HCT116 (cell line): ENCODE results near the gene OTUD7B. TPM values are rescaled to one million over a fixed set of nuclear protein-coding genes. Genes with fewer than 3 reads are reported as not detected.

Experiments used
- CTCF ChIP-seq, 3 experiments: fragments of 200-600 bp in 1 of 3; sonication (generic) in 1 of 3; IDR thresholded peaks in 2 of 3; conservative IDR thresholded peaks in 1 of 3; 2 replicates each; pipeline ENCODE4 v1.5.1; 2012 to 2017; ENCODE audit warnings: low read depth in 2 of 3, low read length in 2 of 3, antibody characterized with exemption in 1 of 3, borderline replicate concordance in 1 of 3, control low read depth in 1 of 3, mild to moderate bottlenecking in 1 of 3, mixed read lengths in 1 of 3, mixed run types in 1 of 3, moderate library complexity in 1 of 3; ENCODE audit not compliant: insufficient read depth in 1 of 3
- RAD21 ChIP-seq: IDR thresholded peaks from 2 replicates; pipeline ENCODE4 v1.6.1; 2012; ENCODE audit warnings: low read depth, mild to moderate bottlenecking
- SRF ChIP-seq: IDR thresholded peaks from 2 replicates; pipeline ENCODE4 v1.6.1; 2012; ENCODE audit warnings: low read depth
- total RNA-seq: library from RNA; stranded (reverse); gene quantifications from one replicate; pipeline ENCODE4 v1.2.1, GENCODE V29; 2021; ENCODE audit not compliant: unreplicated experiment

Gene OTUD7B
- total RNA-seq, 1 experiment from 2014 or later = 23.7 TPM

DNA sequence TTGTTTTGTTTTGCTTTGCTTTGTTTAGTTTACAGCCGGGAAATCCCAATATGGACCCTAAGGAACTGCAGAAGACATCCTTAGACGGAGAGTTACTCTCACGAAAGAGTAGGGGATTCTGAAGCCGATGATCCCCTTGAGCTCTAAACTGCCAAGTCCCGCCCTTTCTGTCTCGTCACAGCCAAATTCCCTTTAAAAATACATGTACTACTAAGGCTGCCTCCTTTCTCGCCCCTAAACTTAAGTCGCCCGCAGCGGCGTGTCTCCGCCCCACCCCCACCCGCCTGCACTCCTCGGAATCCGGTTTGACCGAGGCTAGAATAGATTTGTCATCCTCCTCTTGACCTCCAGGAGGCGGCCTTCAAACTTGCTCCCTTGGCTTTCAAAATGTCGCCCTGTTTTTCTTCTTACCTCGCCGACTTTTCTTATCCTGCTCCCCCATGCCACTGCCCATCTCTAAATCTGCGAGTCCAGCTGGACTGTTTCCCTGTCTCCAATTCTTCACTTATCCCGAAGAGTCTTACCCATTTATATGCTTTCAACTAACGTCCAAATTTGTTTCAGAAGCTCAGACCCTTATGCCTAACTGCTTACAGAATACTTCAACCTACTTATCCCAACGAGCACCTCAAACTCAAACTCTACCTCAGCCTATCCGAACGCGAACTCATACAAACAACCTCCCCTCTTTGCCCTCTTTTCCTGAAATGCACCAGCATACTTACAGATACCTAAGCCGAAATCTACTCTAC is 122.1 kb downstream of the OTUD7B start (continued):
- TF ChIP-seq CTCF (IDR thresholded peaks at IDR 0.05 in 2 of 3, conservative IDR thresholded peaks at IDR 0.05 in 1 of 3; ENCODE audit: borderline replicate concordance in 1 of 3, insufficient read depth in 1 of 3, low read depth in 2 of 3, low read length in 2 of 3) (peak; percentile 52 to 59 (median 58); a peak in 5 of 6 replicates), SRF (peak; percentile 43; the same call in 1 of the 2 replicates), RAD21 (peak; percentile 76)

Other genes starting within 250 kb of the OTUD7B start
- gene FCGR1A, start 228.0 kb downstream of the OTUD7B start, total RNA-seq = not detected
- 20.4 TPM for gene BOLA1, start 111.2 kb downstream of the OTUD7B start, total RNA-seq
- 0.15 TPM for gene SV2A, start 92.9 kb downstream of the OTUD7B start, total RNA-seq
- gene SF3B4, start 82.9 kb downstream of the OTUD7B start, total RNA-seq = 88.5 TPM
- gene MTMR11, start 73.8 kb downstream of the OTUD7B start, total RNA-seq = 10.5 TPM
- gene VPS45, start 57.0 kb upstream of the OTUD7B start, total RNA-seq = 28.1 TPM
- gene PLEKHO1, start 139.2 kb upstream of the OTUD7B start, total RNA-seq = 6.9 TPM
- gene ANP32E, start 225.4 kb upstream of the OTUD7B start, total RNA-seq = 95.1 TPM
- gene CA14, start 247.0 kb upstream of the OTUD7B start, total RNA-seq = 0.39 TPM